GM04504 (cell line): Measurements from ENCODE around the gene PSMB7.

Experiments
- DNase-seq: peaks from one replicate; pipeline ENCODE4 v3.0.0-alpha.2; 2012; ENCODE audit warnings: low read depth

Gene PSMB7

DNA sequence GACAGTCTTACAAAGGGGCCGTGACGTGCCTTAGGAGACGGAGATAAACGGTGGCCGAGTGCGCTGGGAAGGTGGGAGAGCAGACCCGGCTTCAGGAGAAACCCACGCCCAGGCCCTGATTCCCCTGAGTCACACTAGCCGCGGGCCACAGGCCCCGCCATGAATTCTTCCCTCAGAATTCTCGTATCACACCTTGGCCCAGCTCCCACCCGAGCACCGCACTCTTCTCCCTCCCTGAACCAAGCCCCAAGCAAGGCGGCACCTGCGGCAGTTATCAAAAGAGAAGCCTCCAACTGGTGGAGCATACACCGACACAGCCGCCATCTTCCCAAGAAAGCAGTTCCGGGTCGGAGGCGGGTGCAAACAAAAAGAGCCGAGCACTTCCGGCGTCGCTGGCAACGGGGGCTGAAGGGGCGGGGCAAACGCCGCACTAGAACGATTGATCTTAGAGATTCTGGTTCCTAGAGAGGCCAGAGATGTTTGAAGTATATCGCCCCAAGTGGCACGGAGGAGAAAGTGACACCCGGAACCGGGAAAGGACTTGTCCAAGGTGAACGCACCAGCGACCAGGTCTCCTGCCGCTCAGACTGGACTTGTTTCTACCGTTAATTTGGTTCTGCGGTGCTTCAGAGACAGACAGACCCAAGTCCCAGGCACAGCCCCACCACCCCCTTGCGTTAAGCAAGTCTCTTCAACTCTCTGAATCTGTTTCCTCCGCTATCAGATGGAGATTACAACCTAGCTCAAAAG is at the start of gene PSMB7:
TSS of gene PSMB7 (minus strand) at position 341 of the 750 bp plus-strand sequence. CDS start at position 324, 17 bp downstream.
- DNase-seq = peak; percentile 87

GRCh38 chr9:124462739-124463138 is 47.5 kb upstream of the PSMB7 start:
- DNase-seq = no peak

DNA sequence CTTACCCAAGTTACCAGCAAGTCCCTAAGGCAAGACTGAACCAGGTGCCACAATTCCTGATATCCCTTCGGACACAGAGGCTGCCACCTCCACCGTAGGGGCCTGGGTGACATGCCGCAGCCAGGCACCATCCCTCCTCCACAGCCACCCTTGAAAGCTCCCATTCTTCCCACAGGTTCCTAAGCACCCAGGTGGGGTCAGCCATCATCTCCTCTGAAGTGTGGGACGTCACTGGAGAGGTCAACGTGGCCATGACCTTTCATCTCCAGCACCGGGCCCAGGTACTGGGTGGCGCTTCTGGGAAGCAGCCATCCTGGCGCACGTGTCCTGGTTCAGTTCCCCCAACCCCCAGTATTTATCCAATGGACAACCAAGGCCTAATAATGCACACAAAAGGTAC is 43.2 kb upstream of the PSMB7 start:
- no peak for DNase-seq

DNA sequence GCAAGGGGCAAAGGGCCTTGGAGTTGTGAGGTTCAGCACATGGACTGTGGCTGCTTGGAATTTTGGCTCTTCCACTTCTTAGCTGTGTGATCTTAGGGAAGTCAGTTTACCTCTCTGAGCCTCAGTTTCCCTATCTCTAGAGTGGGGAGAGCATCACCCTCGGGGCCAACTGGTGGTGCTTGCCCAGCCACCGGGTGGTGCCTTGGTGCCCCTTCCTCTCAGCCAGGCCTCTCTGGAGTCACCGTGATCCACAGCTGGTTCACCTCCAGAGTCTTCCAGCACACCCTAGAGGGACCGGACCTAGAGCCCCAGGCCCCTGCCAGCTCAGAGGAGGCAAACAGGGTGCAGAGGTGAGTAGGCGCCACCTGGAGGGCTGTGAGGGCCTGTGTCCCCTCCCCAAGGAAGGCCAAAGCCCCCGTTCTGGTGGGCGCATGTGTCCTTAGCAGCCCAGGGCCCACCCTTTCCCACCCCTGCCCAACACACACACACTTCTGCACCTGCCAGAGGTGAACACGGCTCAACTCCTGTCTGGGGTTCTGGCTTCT is 42.7 kb upstream of the PSMB7 start:
- DNase-seq = no peak

DNA sequence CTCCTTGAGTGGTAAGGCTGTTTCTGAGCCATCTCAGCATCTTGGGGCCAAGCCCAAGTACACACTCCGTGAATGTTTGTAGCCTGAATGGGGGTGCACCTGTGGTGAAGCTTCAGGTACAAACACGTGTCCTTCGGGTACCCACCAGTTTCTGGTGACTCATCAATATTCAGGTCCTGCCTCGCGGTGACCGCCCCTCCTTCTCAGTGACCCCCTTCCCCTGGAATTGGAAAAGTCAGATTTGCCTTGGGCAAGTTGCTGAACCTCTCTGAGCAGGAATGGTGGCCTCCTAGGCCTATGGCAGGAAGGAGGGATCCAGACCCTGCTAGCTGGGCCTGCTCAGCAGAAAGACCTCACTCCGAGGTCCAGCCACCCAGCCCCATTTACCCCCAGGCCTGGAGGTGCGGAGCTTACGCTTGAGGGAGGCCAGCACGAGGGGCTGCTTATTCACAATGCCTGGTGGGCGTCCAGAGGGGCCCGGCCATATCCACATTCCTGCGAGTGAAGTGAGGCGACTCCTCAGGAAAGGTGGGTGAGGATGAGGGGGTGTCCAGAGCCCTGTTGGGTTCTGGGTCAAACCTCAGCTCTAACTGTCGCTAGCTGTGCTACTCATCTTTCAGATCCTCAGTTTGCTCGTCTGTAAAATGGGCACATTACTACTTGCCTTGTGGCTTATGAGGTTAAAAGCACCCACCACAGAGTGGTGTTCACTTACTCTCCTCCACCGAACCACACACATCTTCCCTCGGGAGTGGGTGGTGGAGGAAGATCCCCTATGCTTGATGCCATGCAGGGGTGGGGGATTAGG is 42.0 kb upstream of the PSMB7 start:
- DNase-seq = no peak

GRCh38 chr9:124456341-124457078 is 41.3 kb upstream of the PSMB7 start:
- DNase-seq = no peak

GRCh38 chr9:124455820-124456219 is 40.6 kb upstream of the PSMB7 start:
- DNase-seq = no peak

DNA sequence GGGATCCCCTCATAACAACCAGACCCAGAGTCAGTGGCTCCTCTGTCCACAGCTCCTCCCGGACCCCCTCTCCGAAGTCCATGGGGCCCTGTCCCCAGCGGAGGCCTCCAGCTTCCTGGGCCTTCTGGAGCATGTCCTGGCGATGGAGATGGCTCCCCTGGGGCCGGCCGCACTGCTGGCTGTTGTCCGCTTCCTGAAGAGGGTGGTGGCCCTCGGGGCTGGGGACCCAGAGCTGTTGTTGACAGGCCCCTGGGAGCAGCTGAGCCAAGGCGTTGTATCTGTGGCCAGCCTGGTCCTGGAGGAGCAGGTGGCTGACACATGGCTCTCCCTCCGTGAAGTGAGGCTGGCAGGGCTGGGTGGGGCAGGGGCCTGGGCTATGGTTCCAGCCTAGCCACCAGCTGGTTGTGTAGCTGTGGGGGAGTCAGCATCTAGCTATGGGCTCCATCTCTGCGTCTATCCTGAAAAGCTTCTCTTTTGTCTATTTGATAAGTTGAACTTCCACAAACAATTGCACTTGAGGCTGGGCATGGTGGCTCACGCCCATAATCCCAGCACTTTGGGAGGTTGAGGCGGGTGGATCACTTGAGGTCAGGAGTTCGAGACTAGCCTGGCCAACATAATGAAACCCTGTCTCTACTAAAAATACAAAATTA is 39.7 kb upstream of the PSMB7 start:
- no peak for DNase-seq

DNA sequence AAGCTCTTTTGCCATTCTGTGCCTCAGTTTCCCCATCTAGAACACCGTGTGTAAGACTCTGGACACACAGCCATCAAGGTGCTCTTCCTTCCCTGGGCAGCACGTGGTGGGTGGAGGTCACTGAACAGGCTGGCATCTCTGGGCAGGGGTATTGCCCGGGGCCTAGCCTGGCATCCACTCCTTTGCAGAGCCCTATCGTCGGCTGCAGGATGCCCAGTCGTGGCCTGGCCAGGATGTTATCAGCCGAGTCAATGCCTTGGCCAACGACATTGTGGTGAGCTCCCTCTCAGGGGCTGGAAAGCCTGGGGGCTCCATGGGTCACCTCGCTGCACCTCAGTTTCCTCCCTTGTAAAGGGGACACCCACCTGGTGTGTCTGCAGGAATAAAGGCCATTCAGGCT is 39.1 kb upstream of the PSMB7 start:
- no peak for DNase-seq

- DNase-seq = no peak
Measured at GRCh38 chr9:124453586-124454191, 38.4 kb upstream of the PSMB7 start.

DNA sequence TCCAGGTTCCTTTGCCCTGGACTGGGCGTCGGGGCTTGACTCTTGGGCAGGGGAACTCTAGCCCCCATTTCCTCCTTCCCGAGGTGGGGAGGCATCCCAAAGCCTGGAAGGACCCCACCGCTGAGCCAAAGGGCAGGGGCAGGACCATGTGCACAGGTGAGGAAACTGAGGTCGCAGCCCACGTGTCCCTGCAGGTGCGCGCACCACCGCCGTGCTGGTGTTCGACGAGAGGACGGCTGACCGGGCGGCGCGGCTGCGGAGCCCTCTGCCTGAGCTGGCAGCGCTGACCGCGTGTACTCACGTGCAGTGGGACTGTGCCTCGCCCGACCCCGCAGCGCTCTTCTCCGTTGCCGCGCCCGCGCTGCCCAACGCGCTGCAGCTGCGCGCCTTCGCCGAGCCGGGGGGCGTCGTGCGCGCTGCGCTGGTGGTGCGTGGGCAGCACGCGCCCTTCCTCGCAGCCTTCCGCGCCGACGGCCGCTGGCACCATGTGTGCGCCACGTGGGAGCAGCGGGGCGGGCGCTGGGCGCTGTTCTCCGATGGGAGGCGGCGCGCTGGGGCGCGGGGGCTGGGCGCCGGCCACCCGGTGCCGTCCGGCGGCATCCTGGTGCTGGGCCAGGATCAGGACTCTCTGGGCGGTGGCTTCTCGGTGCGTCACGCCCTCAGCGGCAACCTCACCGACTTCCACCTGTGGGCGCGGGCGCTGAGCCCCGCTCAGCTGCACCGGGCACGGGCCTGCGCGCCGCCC is 37.8 kb upstream of the PSMB7 start:
- DNase-seq = no peak

DNA sequence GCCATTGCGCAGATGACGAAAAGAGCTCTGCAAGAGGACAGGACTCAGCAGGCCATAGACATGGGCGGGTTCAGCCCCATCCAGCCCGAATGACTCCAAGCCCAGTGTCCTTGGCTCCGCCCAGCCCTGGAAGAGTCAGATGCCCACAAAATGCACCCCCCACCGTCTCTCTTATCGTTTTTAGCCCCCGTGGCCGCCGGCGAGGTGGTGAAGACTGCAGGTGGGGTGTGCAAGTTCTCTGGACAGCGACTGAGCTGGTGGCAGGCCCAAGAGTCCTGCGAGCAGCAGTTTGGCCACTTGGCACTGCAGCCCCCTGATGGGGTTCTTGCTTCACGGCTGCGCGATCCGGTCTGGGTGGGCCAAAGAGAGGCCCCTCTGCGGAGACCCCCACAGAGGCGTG is 37.1 kb upstream of the PSMB7 start:
- DNase-seq = no peak

DNA sequence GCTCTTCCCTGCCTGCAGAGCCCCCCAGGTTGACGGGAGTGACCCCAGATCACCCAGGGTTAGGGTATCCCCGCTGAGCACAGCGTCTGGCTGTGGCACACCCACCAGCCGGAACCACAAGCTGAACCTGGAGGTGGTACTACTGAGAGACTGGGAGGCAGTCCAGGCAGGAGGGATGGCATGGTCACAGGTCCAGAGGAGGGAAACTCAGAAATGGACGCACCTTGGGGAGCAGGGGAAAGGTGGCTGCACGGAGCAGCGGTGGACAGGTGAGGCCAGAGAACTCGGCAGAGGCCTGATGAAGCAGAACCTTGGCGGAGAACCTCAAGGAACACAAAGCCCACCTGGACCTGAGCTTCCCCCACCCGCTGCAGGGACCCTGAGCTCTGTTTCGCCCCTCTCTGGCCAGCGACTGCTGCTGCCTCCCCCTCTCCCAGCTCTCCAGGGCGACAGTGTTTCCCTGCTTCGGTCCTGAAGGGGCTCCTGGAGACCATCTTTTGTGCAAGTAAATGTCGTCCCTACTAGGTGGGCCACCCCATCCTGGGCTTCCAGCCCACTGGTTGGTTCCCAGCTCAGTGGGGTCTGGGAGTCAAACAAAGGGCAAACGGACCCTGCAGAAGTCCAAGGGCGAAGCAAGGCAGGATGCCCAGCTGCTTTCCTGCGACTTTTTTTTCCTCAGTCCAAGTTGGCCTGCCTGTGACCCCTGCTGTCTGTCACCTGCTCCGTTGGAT is 35.9 kb upstream of the PSMB7 start:
- no peak for DNase-seq

DNA sequence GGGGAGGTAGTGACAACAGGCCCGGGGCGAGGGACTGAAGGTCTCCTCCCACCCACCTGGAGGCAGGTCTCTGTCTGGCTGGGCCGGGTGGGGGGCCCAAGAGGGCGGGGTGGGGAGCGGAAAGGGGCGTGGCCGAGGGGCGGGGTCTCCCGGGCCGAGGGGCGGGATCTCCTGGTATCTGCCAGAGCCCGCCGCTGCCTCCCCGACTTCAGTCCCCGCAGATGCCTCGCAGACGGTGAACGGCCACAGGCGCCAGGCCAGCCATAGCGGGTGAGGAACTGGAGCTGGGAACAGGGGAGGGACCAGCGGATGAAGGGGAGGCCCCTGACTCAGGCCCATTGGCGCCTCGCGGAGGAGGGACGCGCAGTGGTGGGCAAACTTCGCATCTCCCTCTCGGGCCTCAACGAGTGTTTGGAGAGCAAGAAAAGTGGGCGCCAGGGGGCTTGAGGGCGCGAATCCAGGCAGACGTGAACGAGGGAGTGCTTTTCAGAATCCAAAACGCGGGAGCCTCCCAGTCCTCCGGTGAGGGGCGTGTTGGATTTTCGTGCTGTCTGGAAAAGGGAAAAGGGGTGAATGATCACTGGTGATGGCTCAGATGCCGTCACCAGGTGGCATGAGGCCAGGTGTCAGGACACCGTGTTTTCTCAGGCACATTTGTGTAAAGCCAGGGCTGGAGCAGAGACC is 35.1 kb upstream of the PSMB7 start, which contains the start of gene ADGRD2:
TSS of gene ADGRD2 (plus strand) at position 211 of the 684 bp plus-strand sequence. CDS start 1,216 bp downstream, outside the sequence.
- DNase-seq = no peak

DNA sequence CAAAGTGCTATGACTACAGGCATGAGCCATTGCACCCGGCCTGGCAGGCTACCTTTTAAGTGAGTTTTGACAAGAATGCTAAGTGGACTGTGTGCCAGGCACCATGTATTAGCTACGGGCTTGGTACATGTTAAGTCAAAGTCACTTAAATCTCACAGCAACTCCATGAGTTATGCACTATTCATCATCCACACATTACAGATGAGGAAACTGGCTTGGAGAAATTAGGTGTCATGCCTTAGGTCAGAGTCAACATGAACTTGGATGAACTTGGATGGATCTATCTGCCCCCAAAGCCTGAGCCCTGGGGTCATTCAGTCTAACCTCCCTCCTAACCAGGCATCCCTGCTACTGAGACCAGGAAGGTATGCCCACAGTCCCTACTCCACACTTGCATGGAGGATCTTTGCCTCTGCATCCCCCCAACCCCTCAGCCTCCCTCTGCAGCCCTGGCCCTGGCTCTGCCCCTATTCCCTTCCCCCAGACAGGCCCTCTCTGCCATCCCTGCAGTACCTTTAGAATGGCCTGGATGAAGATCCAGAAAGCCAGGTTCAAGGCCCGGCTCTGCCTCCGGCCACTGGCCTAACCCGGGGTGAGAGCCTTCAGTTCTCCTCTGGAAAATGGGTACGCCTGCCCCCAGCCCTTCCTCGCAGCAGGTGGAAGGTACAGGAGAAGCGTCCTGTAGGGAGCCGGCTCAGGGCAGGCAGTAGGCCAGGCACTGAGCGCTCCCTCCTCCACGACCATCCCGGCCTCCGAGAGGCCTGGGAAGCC is 34.3 kb upstream of the PSMB7 start:
- DNase-seq = no peak

DNA sequence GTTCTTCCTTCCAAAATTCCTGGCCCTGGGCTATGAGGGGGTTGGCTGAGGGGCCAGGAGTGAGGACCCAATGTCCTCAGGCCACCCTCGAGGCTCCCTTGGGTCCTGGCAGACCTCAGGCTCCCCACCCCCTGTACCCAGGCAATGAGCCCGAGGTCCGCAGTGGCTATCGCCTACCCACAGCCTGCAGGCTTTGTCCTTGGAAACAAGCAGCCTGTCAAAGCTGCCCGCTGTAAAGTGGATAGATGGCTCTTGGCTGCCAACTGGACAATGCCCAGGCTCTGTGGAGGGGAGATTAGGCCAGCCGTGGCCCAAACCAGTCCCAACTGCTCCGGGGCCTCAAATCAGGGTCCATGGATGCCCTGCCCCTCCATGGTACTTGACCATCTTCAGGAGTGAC is 32.8 kb upstream of the PSMB7 start:
- DNase-seq = no peak

GRCh38 chr9:124447297-124447661 is 32.0 kb upstream of the PSMB7 start:
- no peak for DNase-seq

- DNase-seq = no peak
Measured at GRCh38 chr9:124444166-124444565, 28.9 kb upstream of the PSMB7 start.

DNA sequence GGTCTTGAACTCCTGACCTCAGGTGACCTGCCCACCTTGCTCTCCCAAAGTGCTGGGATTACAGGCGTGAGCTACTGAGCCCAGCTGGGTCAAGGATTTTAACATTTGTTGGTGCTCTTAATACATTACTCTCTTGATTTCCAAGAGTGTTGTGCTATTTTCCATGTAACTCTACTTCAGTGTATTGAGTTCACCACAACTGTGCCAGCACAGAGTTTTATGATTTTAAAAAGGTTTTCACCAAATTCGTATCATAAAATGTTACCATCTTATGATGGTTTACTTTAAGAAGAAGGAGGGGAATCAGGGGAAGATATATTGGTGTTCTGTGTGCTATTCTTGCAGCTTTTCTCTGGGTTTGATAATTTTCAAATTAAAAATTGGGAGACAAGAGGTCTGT is 28.4 kb upstream of the PSMB7 start:
- DNase-seq = no peak
